GOT3 (cell line): Measurements from ENCODE around the gene DPYSL4.
"Not testable (repeated sequence)": the region's sequence is repeated elsewhere in the genome, so short reads cannot be mapped to it uniquely, and the experiment has no call there.

Source experiments
- DNase-seq: peaks from one replicate; lab custom pipeline; 2025; ENCODE audit warnings: mixed read lengths; lab: John Stamatoyannopoulos, UW

Gene DPYSL4

GRCh38 chr10:132149917-132150316 is 36.8 kb upstream of the DPYSL4 start:
- DNase-seq, result no peak

- no peak for DNase-seq
Measured at GRCh38 chr10:132150777-132151176, 36.0 kb upstream of the DPYSL4 start.

DNA sequence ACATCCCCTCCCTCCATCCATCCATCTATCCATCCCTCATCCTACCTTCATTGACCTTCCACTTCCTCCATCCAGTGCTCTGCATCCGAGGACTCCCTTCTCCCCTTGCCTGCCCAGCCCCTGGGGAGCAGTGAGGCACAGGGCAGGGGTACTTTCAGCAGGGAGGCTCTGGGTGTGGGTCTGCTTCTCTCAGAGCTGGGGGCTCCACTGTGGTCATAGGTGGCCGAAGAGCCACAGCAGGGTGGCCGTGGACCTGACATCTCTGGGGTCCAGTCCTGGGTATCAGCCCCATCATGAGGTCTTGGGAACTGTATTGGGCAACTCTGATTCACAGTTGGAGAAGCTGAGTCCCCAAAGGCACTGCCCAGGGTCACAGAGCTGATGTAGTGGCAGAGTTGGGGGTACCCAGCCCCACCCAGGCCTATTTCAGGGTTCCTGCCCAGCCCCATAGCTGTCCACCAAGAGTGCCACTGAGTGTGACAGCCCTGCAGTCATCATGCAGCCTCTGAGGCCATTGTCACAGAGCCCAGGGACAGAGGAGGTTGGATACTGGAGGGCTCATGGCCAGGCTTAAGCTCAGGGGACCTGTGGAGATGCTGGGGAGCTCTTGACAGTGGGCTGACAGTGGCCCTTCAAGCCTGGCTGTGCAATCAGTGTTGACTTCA is 35.3 kb upstream of the DPYSL4 start:
- DNase-seq, result no peak

GRCh38 chr10:132151951-132152505 is 34.7 kb upstream of the DPYSL4 start:
- no peak for DNase-seq

DNA sequence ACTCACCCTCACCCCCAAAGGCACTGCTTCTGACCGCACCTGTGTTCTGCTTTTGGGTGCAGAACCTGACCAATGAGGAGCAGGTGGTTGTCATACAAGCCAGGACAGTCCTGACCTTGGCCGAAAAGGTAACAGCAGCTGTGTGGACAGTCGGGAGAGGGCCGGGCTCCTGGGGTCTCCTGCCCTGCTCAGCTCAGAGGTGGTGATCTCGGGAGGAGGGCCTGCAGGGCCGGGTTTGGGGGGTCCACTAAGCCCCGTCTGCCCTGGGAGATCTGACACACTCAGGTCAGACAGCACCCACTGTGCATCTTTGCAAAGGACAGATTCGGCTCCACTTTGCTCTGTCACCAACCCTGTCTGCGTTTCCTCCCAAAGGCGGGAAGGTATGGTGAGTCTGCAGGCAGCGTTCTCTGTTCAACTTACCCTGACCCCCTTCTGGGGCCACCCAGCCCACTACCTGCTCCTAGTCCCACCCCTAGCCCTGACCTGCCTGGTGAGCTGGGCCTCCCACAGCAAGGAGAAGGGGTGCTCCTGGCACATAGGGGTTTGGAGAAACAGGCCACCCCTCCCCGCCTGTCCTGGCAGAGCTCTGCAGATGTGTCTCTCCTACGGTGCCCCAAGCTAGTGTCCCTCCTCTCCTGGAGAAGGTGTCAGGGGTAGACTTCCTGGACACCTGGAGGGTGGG is 33.7 kb upstream of the DPYSL4 start:
- DNase-seq, result no peak

DNA sequence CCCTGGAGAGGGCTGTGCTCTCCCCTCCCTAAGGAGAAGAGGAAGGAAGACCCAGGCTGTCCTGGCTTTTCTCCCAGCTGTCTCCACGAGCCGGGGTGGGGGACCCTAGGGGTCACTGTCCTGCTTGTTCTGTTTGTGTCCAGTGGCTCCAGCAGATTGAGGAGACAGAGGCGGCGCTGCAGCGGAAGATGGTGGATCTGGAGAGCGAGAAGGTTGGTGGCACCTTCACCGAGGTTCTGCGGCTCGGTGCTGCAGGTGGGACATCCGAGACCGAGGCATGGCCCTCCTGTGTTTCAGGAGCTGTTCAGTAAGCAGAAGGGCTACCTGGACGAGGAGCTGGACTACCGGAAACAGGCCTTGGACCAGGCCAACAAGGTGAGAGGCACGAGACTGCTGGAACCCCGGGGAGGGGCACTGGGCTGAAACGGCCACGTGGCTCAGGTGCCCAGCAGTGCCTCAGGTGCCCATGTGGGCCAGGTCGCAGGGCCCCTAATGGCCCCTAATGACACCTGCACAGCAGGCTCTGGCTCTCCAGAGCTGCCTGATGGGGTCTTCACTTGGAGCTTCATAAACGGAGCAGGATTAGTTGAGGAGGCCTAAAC is 33.0 kb upstream of the DPYSL4 start:
- DNase-seq, result no peak

- no peak for DNase-seq
Measured at GRCh38 chr10:132154440-132154839, 32.3 kb upstream of the DPYSL4 start.

GRCh38 chr10:132154931-132155330 is 31.8 kb upstream of the DPYSL4 start:
- no peak for DNase-seq

DNA sequence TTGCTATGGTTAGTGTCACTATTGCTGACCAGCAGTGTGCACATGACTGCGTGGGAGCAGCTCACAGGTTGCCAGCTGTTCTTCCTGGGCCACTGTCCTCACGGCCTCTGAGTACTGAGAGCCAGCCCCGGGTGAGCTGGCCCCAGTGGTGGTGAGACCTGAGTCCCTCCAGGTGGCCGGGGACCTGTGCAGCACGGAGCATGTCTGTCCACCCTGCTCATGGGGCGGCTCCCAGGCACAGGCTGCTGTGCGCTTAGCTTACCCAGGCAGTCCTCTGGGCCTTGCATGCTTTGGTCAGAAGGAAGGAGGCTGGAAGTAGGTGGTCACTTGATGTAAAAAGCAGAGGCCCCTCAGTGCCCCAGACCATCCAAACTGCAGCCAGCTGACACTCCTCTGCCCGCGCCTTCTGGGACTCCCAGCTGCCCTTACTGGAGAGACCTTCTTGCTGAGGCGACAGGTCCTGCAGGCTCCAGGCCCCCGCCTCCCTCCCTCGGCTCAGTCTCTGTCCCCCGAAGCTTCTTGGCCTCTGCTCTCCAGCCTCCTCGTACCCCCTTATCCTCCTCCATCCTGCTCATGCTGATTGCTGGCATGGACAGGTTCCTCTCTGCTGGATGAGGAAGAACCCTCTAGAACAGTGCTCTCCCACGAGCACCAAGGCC is 30.9 kb upstream of the DPYSL4 start:
- no peak for DNase-seq

- no peak for DNase-seq
Measured at GRCh38 chr10:132156382-132156781, 30.4 kb upstream of the DPYSL4 start.

DNA sequence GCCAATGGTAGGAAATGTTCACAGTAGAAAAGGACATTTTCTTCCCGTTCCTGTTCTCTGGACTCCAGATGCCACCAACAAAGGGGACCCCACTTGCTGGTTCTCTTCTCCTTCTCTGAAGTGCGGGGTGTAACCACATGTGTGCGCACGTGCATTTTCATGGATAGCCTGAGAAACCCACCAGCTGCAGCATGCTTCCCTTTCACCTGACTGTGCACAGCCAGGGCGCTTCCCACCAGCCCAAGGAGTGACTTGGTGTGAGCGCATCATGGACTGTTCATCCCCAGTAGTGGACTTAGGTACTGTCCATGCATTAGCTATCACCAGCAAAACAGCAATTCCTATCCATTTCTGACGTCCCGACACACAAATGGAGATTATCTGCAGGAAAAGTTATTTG is 29.6 kb upstream of the DPYSL4 start:
- no peak for DNase-seq

DNA sequence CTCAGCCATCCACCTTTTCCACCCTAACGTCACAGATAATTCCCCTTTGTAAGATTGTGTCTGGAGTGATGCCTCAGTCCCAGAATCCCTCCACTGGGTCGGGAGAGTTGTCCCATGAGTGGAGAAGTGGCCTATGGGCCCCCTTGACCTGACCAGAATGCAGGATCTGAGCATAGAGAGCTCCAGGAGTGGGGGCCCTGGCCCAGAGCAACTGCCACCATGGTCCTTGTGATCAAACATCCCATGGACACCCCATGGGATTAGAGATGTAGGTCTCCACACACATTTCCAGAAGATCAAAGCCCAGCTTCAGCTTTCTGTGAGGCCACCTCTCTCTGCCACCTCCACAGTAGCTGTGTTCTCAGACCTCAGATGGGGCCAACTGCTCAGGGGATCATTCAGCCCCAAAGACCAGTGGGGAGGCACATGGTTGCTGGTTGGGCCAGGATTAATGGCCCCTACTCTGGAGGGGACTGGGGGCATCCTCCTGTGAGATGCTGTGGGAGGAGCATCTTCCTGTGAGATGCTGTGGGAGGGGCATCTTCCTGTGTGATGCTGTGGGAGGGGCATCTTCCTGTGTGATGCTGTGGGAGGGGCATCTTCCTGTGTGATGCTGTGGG is 28.5 kb upstream of the DPYSL4 start:
- DNase-seq, result no peak

- no peak for DNase-seq
Measured at GRCh38 chr10:132158823-132159222, 27.9 kb upstream of the DPYSL4 start.

- not testable (repeated sequence) for DNase-seq
Measured at GRCh38 chr10:132159302-132160230, 27.2 kb upstream of the DPYSL4 start.

- not testable (repeated sequence) for DNase-seq
Measured at GRCh38 chr10:132160231-132160630, 26.5 kb upstream of the DPYSL4 start.

GRCh38 chr10:132160834-132161622 is 25.7 kb upstream of the DPYSL4 start:
- DNase-seq, result not testable (repeated sequence)

DNA sequence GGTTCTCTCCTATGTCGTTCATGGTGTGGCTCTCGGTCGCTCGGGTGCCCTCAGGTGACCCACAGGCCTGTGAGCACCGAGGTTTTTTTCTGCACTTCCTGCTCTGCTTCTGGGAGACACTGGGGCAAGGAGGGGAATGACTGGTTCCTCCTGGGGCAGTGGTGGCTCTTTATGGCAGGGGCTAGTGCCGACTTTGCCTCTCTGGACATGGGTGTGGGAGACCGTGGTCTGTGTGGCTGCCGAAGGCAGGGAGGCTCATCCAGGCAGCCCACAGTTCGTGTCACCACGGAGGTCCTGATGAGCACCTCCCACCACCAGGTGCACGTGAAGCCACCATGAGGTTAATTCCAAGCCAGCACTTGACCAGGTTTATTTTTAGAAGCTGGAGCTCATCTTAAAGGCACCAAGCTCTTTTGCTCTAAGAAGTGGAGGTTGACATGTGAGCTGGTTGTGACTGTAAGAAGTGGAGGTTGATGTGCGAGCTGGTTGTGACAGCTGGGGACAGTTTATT is 24.7 kb upstream of the DPYSL4 start:
- no peak for DNase-seq

DNA sequence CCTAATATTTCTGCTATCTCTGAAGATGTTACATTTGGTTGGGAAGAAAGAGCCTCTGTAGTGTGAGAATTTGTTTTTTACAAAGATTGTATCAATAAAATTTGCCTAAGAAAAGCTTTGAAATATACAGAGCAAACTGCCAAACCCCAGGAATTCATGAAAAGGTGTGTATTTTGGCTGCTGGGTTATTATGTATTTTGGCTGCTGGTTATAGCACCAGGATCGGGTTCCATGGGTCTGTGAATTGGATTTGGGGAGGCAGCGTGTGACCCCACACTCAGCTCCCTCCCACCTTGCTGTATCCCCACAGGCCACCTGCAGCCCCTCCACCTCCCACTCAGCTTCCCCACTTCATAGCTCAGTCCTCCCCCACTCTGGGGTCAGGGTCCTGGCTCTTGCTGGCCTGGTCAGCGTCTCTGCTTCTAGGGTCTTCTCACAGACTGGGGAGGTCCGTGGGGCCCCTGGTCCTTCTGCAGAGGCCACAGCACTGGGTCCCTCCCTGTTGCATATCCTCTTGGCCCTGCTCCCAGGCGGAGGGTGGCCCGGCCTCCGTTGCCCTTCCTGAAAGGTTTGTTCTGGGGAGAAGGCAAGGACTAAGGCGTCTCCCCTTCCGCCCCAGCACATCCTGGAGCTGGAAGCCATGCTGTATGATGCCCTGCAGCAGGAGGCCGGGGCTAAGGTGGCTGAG is 24.0 kb upstream of the DPYSL4 start:
- no peak for DNase-seq

DNA sequence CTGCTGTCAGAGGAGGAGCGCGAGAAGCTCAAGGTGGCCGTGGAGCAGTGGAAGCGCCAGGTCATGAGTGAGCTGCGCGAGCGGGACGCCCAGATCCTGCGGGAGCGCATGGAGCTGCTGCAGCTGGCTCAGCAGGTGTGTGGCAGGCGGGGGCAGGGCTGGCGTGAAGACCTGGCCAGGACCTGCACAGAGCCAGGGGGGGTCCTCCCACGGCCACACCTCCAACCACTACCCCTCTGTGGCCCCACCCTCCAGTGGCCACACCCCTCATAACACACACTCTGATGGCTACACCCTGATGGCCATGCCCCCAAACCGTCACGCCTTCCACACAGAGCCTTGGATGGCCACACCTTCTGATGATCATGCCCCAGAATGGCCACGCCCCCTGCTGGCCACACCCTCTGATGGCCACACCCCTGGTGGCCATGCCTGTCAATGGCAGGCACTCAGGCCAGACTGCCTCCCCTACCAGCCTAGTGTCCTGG is 23.4 kb upstream of the DPYSL4 start:
- no peak for DNase-seq
